Naive thymus-derived CD8-positive, alpha-beta T cell (primary cell): ENCODE results near the gene AFG1L. TPM values are rescaled to one million over a fixed set of nuclear protein-coding genes. Genes with fewer than 3 reads are reported as not detected.
A peak's percentile ranks its signal among the peaks of the same experiment; 100 is the strongest.
"Not testable (repeated sequence)": the region's sequence is repeated elsewhere in the genome, so short reads cannot be mapped to it uniquely, and the experiment has no call there.

ENCODE experiments used
- ATAC-seq, 2 donors: fragments of 150-1000 bp; cut with Tn5 transposase in 1 of 2; sonication (Bioruptor Pico), chemical (Tn5 transposase) in 1 of 2; 1 replicate in 1 of 2; 2 replicates in 1 of 2; pipeline ENCODE4 v1.10.0; 2021; ENCODE audit warnings: mild to moderate bottlenecking in 2 of 2, moderate library complexity in 2 of 2
- POLR2A ChIA-PET: fragments of 350-600 bp; sonication (Branson Sonifier 250); formaldehyde crosslinking; loops from one replicate; lab custom pipeline; 2021; ENCODE audit warnings: antibody characterized with exemption; lab: Charles Lee
- DNase-seq, 10 donors: peaks; one replicate each; pipeline versions ENCODE4 v3.0.0 to v3.0.0-alpha.2; 2020 to 2022
- H3K27ac Mint-ChIP-seq, 10 donors: one replicate each; pipeline ENCODE4 v1.8.0; 2020 to 2022; ENCODE audit warnings: mild to moderate bottlenecking in 10 of 10, mixed read lengths in 10 of 10, moderate library complexity in 4 of 10, inconsistent platforms in 1 of 10
- H3K27me3 Mint-ChIP-seq, 5 donors: one replicate each; pipeline ENCODE4 v1.8.0; 2021 to 2022; ENCODE audit warnings: mixed read lengths in 5 of 5
- H3K36me3 Mint-ChIP-seq, 3 donors: one replicate each; pipeline ENCODE4 v1.8.0; 2020 to 2022; ENCODE audit warnings: mixed read lengths in 3 of 3, mild to moderate bottlenecking in 2 of 3, inconsistent platforms in 1 of 3
- H3K4me1 Mint-ChIP-seq, 4 donors: one replicate each; pipeline ENCODE4 v1.8.0; 2021 to 2022; ENCODE audit warnings: mixed read lengths in 4 of 4
- H3K4me3 Mint-ChIP-seq, 10 donors: one replicate each; pipeline ENCODE4 v1.8.0; 2020 to 2022; ENCODE audit warnings: mild to moderate bottlenecking in 10 of 10, mixed read lengths in 10 of 10, moderate library complexity in 6 of 10, inconsistent platforms in 1 of 10
- H3K9me3 Mint-ChIP-seq, 9 donors: one replicate each; pipeline ENCODE4 v1.8.0; 2020 to 2022; ENCODE audit warnings: mixed read lengths in 9 of 9, mild to moderate bottlenecking in 3 of 9, inconsistent platforms in 1 of 9, moderate library complexity in 1 of 9
- polyA plus RNA-seq, 3 donors: library from polyadenylated mRNA; unstranded; fragments of 300-500 nt; fragmentation: Illumina TruSeq; gene quantifications; one replicate each; pipeline ENCODE4 v1.2.3, GENCODE V29; 2021
- total RNA-seq, 8 experiments: library from RNA in 2 of 8; stranded (reverse) in 2 of 8; gene quantifications; one replicate each; pipeline ENCODE4 v1.2.3 and lab custom pipeline; 2021 to 2026

The AFG1L gene
- total and polyA plus RNA-seq, 5 experiments from 2014 or later, result 2.8 to 8.7 (median 4.4) TPM

- no peak for DNase-seq
- H3K4me1 Mint-ChIP-seq, result peaks cover 0 to 7% (median 4%) of the 10 kb centered on the region in 4 donors
- POLR2A ChIA-PET, result no interaction called here
- no peak overlapping the region for H3K4me3 Mint-ChIP-seq
- peaks cover 0 to 8% (median 0%) of the 10 kb centered on the region in 9 donors for H3K9me3 Mint-ChIP-seq
- H3K27ac Mint-ChIP-seq, result no peak overlapping the region
- no peaks in the 10 kb centered on the region for H3K27me3 Mint-ChIP-seq
- H3K36me3 Mint-ChIP-seq, result peaks cover 0 to 18% (median 5%) of the 10 kb centered on the region in 3 donors
- no peak for ATAC-seq
Observed at GRCh38 chr6:108432143-108432542, 137.3 kb downstream of the AFG1L start.

DNA sequence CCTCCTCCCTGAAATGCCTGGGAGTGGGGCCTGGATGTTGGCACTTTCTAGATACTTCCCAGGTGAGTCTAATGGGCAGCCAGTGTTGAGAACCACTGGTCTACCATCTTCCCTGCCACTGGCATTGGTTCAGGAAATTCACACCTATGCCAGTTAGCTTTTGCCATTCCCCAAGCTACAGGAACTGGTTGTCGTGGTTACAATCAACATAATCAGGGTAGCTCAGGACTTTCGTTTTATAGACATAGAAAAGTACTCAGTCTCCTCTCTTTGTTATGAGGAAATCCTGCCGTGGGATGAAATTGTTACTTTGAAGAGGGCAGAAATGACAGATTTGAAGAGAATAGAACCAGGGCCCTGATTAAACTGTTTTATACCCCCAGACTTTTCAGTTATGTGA lies 137.9 kb downstream of the AFG1L start:
- Mint-ChIP-seq H3K27me3 (no peaks in the 10 kb centered on the region), H3K9me3 (peaks cover 0 to 8% (median 0%) of the 10 kb centered on the region in 9 donors), H3K27ac (no peak overlapping the region), H3K4me1 (peaks cover 0 to 7% (median 4%) of the 10 kb centered on the region in 4 donors), H3K4me3 (no peak overlapping the region), H3K36me3 (peaks cover 0 to 18% (median 5%) of the 10 kb centered on the region in 3 donors)
- POLR2A ChIA-PET, result no interaction called here
- no peak for ATAC-seq
- DNase-seq, result no peak

DNA sequence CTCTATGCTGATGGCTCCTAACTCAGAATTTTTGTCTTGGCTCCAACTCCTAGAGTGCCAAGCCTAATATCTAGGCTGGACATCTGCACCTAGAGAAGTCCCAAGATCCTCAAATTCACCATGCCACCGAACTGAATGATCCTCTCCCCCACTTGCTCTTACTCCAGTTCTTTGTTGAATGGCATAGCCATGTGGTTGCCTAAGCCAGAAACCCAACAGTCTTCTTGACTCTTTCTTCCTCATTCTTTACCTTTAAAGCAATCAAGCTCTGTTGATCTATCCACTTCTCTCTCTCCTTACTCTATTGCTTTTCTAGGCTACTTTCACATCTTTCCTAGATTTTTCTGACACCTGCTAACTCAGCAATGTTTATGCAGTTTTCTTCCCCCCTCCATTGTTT lies 139.4 kb downstream of the AFG1L start:
- Mint-ChIP-seq H3K27me3 (no peaks in the 10 kb centered on the region), H3K27ac (no peak overlapping the region), H3K4me1 (peaks cover 0 to 9% (median 4%) of the 10 kb centered on the region in 4 donors), H3K9me3 (no peaks in the 10 kb centered on the region), H3K36me3 (peaks cover 0 to 11% (median 3%) of the 10 kb centered on the region in 3 donors), H3K4me3 (no peak overlapping the region)
- POLR2A ChIA-PET, result no interaction called here
- no peak for DNase-seq
- ATAC-seq, result no peak

GRCh38 chr6:108435391-108435790 lies 140.5 kb downstream of the AFG1L start:
- ATAC-seq, result no peak
- H3K4me3 Mint-ChIP-seq, result no peak overlapping the region
- peaks cover 0 to 3% (median 0%) of the 10 kb centered on the region in 3 donors for H3K36me3 Mint-ChIP-seq
- no peaks in the 10 kb centered on the region for H3K27me3 Mint-ChIP-seq
- no peaks in the 10 kb centered on the region for H3K9me3 Mint-ChIP-seq
- peaks cover 0 to 9% (median 4%) of the 10 kb centered on the region in 4 donors for H3K4me1 Mint-ChIP-seq
- peak overlapping the region in 1 of 10 donors; percentile 33 for H3K27ac Mint-ChIP-seq
- DNase-seq, result no peak
- POLR2A ChIA-PET, result no interaction called here

DNA sequence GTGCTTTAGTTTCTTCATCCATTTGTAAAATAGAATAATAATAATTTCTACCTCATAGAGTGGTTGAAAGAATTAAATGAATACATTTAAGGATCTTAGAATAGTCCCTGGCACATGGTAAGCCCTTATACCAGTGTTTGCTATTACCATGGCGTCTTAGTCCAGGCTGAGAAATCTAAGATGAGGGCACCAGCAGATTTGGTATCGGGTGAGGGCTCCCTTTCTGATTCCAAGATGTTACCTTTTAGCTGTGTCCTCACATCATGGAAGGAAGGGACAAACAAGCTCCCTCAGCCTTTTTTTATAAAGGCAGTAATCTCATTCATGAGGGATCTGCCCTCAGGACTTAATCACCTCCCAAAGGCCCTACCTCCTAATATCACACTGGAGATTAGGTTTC lies 141.9 kb downstream of the AFG1L start:
- peaks cover 0 to 9% (median 4%) of the 10 kb centered on the region in 4 donors for H3K4me1 Mint-ChIP-seq

DNA sequence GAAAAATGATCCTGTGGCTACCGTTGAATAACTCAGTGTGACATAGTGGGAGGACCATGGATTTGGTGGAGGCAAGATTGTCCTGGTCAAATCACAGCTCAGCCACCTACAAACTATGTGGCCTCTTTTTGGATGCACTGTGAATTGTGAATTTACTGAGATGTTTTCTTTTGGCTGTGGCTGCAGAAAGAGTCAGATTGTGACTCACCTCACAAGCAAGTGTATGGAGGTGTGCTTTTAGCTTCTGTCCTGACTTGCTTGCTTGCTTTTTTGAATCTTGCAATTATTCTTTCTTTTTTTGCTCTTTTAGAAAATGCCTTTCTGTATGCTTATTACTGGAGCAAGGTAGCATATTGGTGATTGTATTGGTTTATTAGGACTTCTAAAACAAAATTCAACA lies 143.0 kb downstream of the AFG1L start:
- DNase-seq, result no peak
- Mint-ChIP-seq H3K4me1 (peaks cover 0 to 6% (median 1%) of the 10 kb centered on the region in 4 donors), H3K27me3 (no peaks in the 10 kb centered on the region), H3K4me3 (no peak overlapping the region), H3K27ac (no peak overlapping the region), H3K9me3 (no peaks in the 10 kb centered on the region), H3K36me3 (no peaks in the 10 kb centered on the region)
- POLR2A ChIA-PET, result no interaction called here
- no peak for ATAC-seq

More for the DNA sequence above, 141.9 kb downstream of the AFG1L start:
- DNase-seq, result no peak
- Mint-ChIP-seq H3K27me3 (no peaks in the 10 kb centered on the region), H3K4me3 (no peak overlapping the region), H3K36me3 (no peaks in the 10 kb centered on the region), H3K9me3 (no peaks in the 10 kb centered on the region), H3K27ac (no peak overlapping the region)
- ATAC-seq, result no peak
- POLR2A ChIA-PET, result no interaction called here

- H3K4me1 Mint-ChIP-seq, result peaks cover 0 to 5% (median 0%) of the 10 kb centered on the region in 4 donors
- peak overlapping the region in 1 of 10 donors; percentile 61 for H3K27ac Mint-ChIP-seq
- no peak overlapping the region for H3K4me3 Mint-ChIP-seq
- POLR2A ChIA-PET, result no interaction called here
- no peaks in the 10 kb centered on the region for H3K27me3 Mint-ChIP-seq
- no peaks in the 10 kb centered on the region for H3K9me3 Mint-ChIP-seq
- H3K36me3 Mint-ChIP-seq, result no peaks in the 10 kb centered on the region
- DNase-seq (no peak), ATAC-seq (no peak)
Observed at GRCh38 chr6:108438918-108439317, 144.1 kb downstream of the AFG1L start.

DNA sequence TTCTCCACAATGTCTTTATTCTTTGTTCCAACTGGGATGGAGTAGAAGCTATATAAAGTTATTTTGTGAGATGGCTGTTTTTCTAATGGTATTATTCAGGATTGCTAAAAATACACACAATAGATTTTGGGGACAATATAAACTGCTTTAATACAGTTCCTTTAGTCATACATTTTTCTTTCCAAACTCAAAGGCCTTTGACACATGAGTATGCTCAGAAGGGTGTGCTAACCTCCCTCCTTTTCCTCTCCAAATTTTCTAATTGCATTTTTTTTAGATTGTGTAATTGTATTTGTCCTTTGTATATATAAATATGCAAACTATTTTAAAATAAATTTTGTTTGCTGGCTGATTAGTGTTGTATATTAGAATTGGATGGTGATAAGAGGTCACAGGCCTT lies 146.3 kb downstream of the AFG1L start:
- H3K27me3 Mint-ChIP-seq, result no peaks in the 10 kb centered on the region
- POLR2A ChIA-PET, result no interaction called here
- H3K27ac Mint-ChIP-seq, result no peak overlapping the region
- H3K4me1 Mint-ChIP-seq, result peaks cover 14 to 17% (median 16%) of the 10 kb centered on the region in 4 donors
- no peak overlapping the region for H3K4me3 Mint-ChIP-seq
- no peak for DNase-seq
- no peak for ATAC-seq
- H3K36me3 Mint-ChIP-seq, result no peaks in the 10 kb centered on the region
- no peaks in the 10 kb centered on the region for H3K9me3 Mint-ChIP-seq

- POLR2A ChIA-PET, result no interaction called here
- H3K27ac Mint-ChIP-seq, result peak overlapping the region in 1 of 10 donors; percentile 24
- H3K4me1 Mint-ChIP-seq, result peaks cover 14 to 23% (median 17%) of the 10 kb centered on the region in 4 donors
- DNase-seq (no peak), ATAC-seq (no peak)
- H3K27me3 Mint-ChIP-seq, result no peaks in the 10 kb centered on the region
- no peaks in the 10 kb centered on the region for H3K9me3 Mint-ChIP-seq
- no peaks in the 10 kb centered on the region for H3K36me3 Mint-ChIP-seq
- H3K4me3 Mint-ChIP-seq, result no peak overlapping the region
Observed at GRCh38 chr6:108442770-108443520, 148.1 kb downstream of the AFG1L start.

DNA sequence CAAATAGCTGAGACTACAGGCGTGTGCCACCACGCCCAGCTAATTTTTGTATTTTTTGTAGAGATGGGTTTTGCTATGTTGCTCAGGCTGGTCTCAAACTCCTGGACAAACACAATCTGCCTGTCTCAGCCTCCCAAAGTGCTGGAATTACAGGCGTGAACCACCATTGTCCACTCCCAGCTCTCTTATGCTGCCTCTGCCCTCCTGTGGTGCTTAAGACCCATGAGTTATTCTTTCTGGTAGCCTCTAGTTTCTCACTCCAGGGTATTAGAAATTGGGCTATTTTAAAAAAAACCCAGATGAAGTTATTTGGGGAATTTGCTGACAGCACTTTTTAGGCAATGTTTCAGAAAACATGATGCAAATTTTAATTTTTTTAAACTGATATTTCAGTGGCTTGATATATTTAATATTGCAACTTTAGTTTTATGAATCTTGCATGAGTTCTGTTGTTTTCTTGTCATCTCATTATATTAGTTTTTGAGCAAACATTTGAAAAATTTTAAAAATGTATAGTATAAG lies 151.8 kb downstream of the AFG1L start:
- DNase-seq (no peak), ATAC-seq (no peak)
- Mint-ChIP-seq H3K4me1 (peaks cover 13 to 23% (median 16%) of the 10 kb centered on the region in 4 donors), H3K27ac (peak overlapping the region in 1 of 10 donors; percentile 60), H3K9me3 (no peaks in the 10 kb centered on the region), H3K4me3 (no peak overlapping the region), H3K36me3 (no peaks in the 10 kb centered on the region), H3K27me3 (no peaks in the 10 kb centered on the region)
- POLR2A ChIA-PET, result no interaction called here

GRCh38 chr6:108448481-108448880 lies 153.6 kb downstream of the AFG1L start:
- no peaks in the 10 kb centered on the region for H3K36me3 Mint-ChIP-seq
- ATAC-seq (no peak), DNase-seq (no peak)
- no peak overlapping the region for H3K4me3 Mint-ChIP-seq
- POLR2A ChIA-PET, result no interaction called here
- H3K4me1 Mint-ChIP-seq, result peaks cover 13 to 23% (median 18%) of the 10 kb centered on the region in 4 donors
- no peaks in the 10 kb centered on the region for H3K27me3 Mint-ChIP-seq
- no peak overlapping the region for H3K27ac Mint-ChIP-seq
- H3K9me3 Mint-ChIP-seq, result no peaks in the 10 kb centered on the region

DNA sequence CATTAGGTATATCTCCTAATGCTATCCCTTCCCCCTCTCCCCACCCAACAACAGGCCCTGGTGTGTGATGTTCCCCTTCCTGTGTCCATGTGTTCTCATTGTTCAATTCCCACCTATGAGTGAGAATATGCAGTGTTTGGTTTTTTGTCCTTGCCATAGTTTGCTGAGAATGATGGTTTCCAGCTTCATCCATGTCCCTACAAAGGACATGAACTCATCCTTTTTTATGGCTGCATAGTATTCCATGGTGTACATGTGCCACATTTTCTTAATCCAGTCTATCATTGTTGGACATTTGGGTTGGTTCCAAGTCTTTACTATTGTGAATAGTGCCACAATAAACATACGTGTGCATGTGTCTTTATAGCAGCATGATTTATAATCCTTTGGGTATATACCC lies 154.9 kb downstream of the AFG1L start:
- DNase-seq, ATAC-seq, H3K27me3 Mint-ChIP-seq, H3K9me3 Mint-ChIP-seq, POLR2A ChIA-PET, H3K4me3 Mint-ChIP-seq, H3K27ac Mint-ChIP-seq, H3K36me3 Mint-ChIP-seq: not testable (repeated sequence)
- peaks cover 13 to 25% (median 20%) of the 10 kb centered on the region in 4 donors for H3K4me1 Mint-ChIP-seq

- H3K4me1 Mint-ChIP-seq, result peaks cover 2 to 9% (median 5%) of the 10 kb centered on the region in 4 donors
- POLR2A ChIA-PET, result no interaction called here
- no peaks in the 10 kb centered on the region for H3K36me3 Mint-ChIP-seq
- H3K9me3 Mint-ChIP-seq, result no peaks in the 10 kb centered on the region
- DNase-seq, result no peak
- H3K27ac Mint-ChIP-seq, result no peak overlapping the region
- peaks cover 0 to 2% (median 0%) of the 10 kb centered on the region in 5 donors for H3K27me3 Mint-ChIP-seq
- no peak for ATAC-seq
- no peak overlapping the region for H3K4me3 Mint-ChIP-seq
Observed at GRCh38 chr6:108451816-108452215, 157.0 kb downstream of the AFG1L start.
